GM23248 (cell line): ENCODE measurements around the gene RAD51B.

Source experiments
- EZH2 ChIP-seq: fragments of 200-600 bp; sonication (generic); IDR thresholded peaks from 2 replicates; pipeline ENCODE4 v1.6.1; 2018; ENCODE audit warnings: antibody characterized with exemption, mild to moderate bottlenecking; ENCODE audit not compliant: insufficient read depth, poor library complexity, severe bottlenecking
- EZH2phosphoT487 ChIP-seq: fragments of 200-600 bp; sonication (generic); IDR thresholded peaks from 2 replicates; pipeline ENCODE4 v1.6.1; 2018; ENCODE audit warnings: antibody characterized with exemption, moderate library complexity, mild to moderate bottlenecking, low read depth; ENCODE audit not compliant: insufficient read depth

DNA sequence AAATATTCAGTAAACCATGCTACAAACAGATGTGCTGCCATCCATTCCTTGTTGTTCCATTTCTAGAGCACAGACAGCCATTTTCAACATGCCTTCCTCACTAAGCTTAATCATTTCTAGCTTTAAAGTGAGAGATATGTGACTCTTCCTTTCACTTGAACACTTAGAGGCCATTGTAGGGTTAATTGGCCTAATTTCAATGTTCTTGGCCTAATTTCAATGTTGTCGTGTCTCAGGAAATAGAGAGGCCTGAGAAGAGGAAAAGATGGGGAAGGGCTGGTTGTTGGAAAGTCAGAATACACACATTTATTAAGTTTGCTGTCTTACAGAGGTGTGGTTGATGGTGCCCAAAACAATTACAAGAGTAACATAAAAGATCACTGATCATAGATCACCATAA is 538.2 kb downstream of the RAD51B start:
- TF ChIP-seq EZH2 (no peak), EZH2phosphoT487 (no peak)
